Small intestine (tissue), 7 donors: ENCODE results near the gene KLK1. TPM values are rescaled to one million over a fixed set of nuclear protein-coding genes. Genes with fewer than 3 reads are reported as not detected.

ENCODE experiments used
- DNase-seq, 2 donors: peaks; one replicate each; pipeline versions ENCODE4 v3.0.0 to v3.0.0-alpha.2; 2013
- FAIRE-seq: peaks from 2 replicates; lab custom pipeline; 2012; peaks lifted over from hg19 to GRCh38; lab: Jason Lieb, UNC
- H3K27ac ChIP-seq, 3 donors: one replicate each; pipeline ENCODE4 v1.5.1; 2013; ENCODE audit warnings: low read length in 2 of 3, mild to moderate bottlenecking in 2 of 3, control low read depth in 1 of 3, inconsistent platforms in 1 of 3, low read depth in 1 of 3, moderate library complexity in 1 of 3
- H3K27me3 ChIP-seq, 3 donors: one replicate each; pipeline ENCODE4 v1.6.1; 2013; ENCODE audit warnings: low read length in 3 of 3, inconsistent platforms in 1 of 3; ENCODE audit not compliant: control insufficient read depth in 3 of 3, insufficient read depth in 3 of 3
- H3K36me3 ChIP-seq, 3 donors: one replicate each; pipeline ENCODE4 v1.6.1; 2013; ENCODE audit warnings: low read length in 3 of 3, inconsistent platforms in 1 of 3, low read depth in 1 of 3, mild to moderate bottlenecking in 1 of 3, moderate library complexity in 1 of 3; ENCODE audit not compliant: control insufficient read depth in 3 of 3, insufficient read depth in 2 of 3
- H3K4me1 ChIP-seq, 3 donors: one replicate each; pipeline ENCODE4 v1.6.1; 2013; ENCODE audit warnings: low read length in 2 of 3, inconsistent platforms in 1 of 3, low read depth in 1 of 3, mild to moderate bottlenecking in 1 of 3, moderate library complexity in 1 of 3; ENCODE audit not compliant: control insufficient read depth in 3 of 3, insufficient read depth in 2 of 3
- H3K4me3 ChIP-seq, 3 donors: one replicate each; pipeline ENCODE4 v1.5.1; 2013; ENCODE audit warnings: low read length in 3 of 3, control low read depth in 1 of 3, inconsistent platforms in 1 of 3, low read depth in 1 of 3, mild to moderate bottlenecking in 1 of 3, moderate library complexity in 1 of 3
- H3K9me3 ChIP-seq, 2 donors: one replicate each; pipeline ENCODE4 v1.6.1; 2013; ENCODE audit warnings: low read depth in 1 of 2, low read length in 1 of 2; ENCODE audit not compliant: control insufficient read depth in 2 of 2, insufficient read depth in 1 of 2
- WGBS, 3 donors: extraction: QIAGEN DNeasy Blood & Tissue Kit; methylation state at CpG; one replicate each; pipeline ENCODE4 v1.1.7; 2013; 5-methylcytosine and 5-hydroxymethylcytosine counted together
- polyA plus RNA-seq, 4 donors: library from polyadenylated mRNA; stranded (reverse) in 3 of 4; unstranded in 1 of 4; fragments of 200-250 nt in 3 of 4; fragments of 120-200 nt in 1 of 4; gene quantifications; one replicate each; pipeline versions ENCODE4 v1.2.1 to v1.2.3, GENCODE V29; 2013
- donor health status: healthy with polysubstance abuse.
- donor health status: control.
- donor health status: control.
- donor health status: Bipolar disorder and iron deficiency.
- donor health status: healthy.

The KLK1 gene
- polyA plus RNA-seq, 4 donors, result 12.5 to 48.9 (median 29.8) TPM

- Histone ChIP-seq H3K4me3 (no peak overlapping the region), H3K27me3 (peaks cover 0 to 22% (median 16%) of the 10 kb centered on the region in 3 donors), H3K4me1 (peaks cover 0 to 42% (median 2%) of the 10 kb centered on the region in 3 donors), H3K27ac (peak overlapping the region in 1 of 3 donors; percentile 28), H3K9me3 (peaks cover 0 to 3% of the 10 kb centered on the region in 2 donors), H3K36me3 (no peaks in the 10 kb centered on the region)
- FAIRE-seq (no peak), DNase-seq (no peak)
- 74 to 87% (median 80%) methylated on average over 7 of the region's 7 CpGs for WGBS, 3 donors
These were observed 852 bp downstream of the KLK1 start for GRCh38 chr19:50822661-50823208.

DNA sequence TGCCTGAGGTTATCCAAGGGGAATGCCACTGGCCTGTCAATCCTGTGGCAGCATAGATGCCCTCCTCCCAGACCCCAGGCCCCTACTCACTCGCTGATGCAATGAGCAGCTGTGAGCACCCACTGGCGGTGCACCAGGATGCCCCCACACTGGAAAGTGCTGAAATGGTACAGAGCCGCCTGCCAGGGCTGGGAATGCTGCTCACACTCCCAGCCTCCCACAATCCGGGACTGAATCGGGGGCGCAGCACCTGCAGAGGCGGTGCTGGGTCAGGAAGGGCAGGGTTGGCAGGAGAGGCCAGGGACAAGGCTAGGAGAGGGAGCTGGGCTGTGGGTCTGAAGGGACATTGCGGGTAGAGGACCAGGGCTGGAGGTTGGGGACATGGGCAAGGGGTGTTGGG, 2.0 kb downstream of the KLK1 start:
- peaks cover 0 to 2% of the 10 kb centered on the region in 2 donors for H3K9me3 ChIP-seq
- no peaks in the 10 kb centered on the region for H3K36me3 ChIP-seq
- FAIRE-seq (no peak), DNase-seq (no peak)
- 29 to 58% (median 37%) methylated on average over 8 of the region's 8 CpGs for WGBS, 3 donors
- peaks cover 0 to 20% (median 18%) of the 10 kb centered on the region in 3 donors for H3K27me3 ChIP-seq
- H3K27ac ChIP-seq, result peak overlapping the region in 1 of 3 donors; percentile 38
- H3K4me1 ChIP-seq, result peaks cover 0 to 42% (median 2%) of the 10 kb centered on the region in 3 donors
- no peak overlapping the region for H3K4me3 ChIP-seq

DNA sequence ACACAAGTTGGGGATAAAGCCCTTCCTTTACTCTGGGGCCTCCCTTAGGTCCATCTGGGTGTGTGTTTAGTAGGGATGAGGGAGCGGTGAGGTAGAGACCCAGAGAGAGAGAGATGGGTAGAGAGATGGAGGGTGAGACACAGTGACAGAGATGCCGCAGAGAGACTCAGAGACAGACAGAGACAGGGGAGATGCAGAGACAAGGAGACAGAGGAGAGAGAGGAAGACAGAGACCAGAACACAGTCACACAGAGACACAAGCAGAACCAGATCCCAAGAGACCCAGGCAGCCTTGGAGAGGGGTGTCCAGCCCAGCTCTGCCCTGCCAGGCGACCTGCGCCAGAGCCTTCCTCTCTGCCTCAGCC, 2.4 kb downstream of the KLK1 start:
- Histone ChIP-seq H3K9me3 (no peaks in the 10 kb centered on the region), H3K4me1 (peaks cover 0 to 42% (median 2%) of the 10 kb centered on the region in 3 donors), H3K27ac (peak overlapping the region in 1 of 3 donors; percentile 38), H3K36me3 (no peaks in the 10 kb centered on the region), H3K4me3 (no peak overlapping the region), H3K27me3 (peaks cover 0 to 20% (median 18%) of the 10 kb centered on the region in 3 donors)
- no peak for FAIRE-seq
- 29 to 60% (median 35%) methylated on average over 4 of the region's 4 CpGs for WGBS, 3 donors
- no peak for DNase-seq

DNA sequence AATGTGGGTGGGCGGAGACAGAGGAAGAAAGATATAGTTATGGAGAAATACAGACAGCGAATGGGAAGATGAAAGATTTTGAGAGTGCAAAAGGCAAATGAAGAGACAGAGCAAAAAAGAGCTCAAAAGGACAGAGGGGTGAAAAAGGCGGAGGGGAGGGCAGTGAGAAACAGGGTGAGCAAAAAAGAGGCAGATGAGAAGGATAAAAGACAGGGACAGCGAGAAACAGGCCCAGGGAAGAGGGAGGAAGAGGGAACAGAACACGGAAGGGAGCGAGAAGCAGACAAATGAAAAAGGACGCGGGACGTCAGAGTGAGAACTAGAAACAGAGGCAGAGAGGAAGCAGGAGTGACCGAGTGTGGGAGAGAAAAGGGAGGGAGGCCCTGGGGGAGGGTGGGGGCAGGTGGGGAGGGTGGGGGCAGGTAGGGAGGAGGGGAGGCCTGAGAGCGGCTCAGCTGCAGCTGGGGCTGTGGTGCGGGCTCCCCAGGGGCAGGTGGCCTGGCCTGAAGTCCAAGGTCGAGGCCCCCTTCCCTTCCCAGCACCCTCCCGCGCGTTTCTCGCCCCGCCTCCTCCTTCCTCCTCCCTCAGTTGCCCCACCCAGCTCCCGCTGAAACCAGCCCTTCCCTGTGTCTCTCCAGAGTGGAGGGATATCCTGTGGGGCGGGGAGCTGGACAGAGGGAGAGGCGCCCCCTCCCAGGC, 2.9 kb downstream of the KLK1 start:
- FAIRE-seq (no peak), DNase-seq (peak; percentile 76 to 79)
- no peaks in the 10 kb centered on the region for H3K36me3 ChIP-seq
- H3K4me3 ChIP-seq, result no peak overlapping the region
- peaks cover 0 to 42% (median 2%) of the 10 kb centered on the region in 3 donors for H3K4me1 ChIP-seq
- WGBS, 3 donors, result 4 to 7% (median 6%) methylated on average over 13 to 20 of the region's 21 CpGs
- peak overlapping the region in 2 of 3 donors; percentile 3 to 46 for H3K27ac ChIP-seq
- no peaks in the 10 kb centered on the region for H3K9me3 ChIP-seq
- H3K27me3 ChIP-seq, result peaks cover 0 to 20% (median 19%) of the 10 kb centered on the region in 3 donors

GRCh38 chr19:50820086-50820485, 3.5 kb downstream of the KLK1 start:
- no peaks in the 10 kb centered on the region for H3K36me3 ChIP-seq
- H3K27ac ChIP-seq, result no peak overlapping the region
- H3K27me3 ChIP-seq, result peaks cover 0 to 26% (median 25%) of the 10 kb centered on the region in 3 donors
- WGBS, 3 donors, result 5 to 11% (median 10%) methylated on average over 15 of the region's 15 CpGs
- no peak for FAIRE-seq
- no peaks in the 10 kb centered on the region for H3K9me3 ChIP-seq
- H3K4me3 ChIP-seq, result no peak overlapping the region
- H3K4me1 ChIP-seq, result peaks cover 0 to 42% (median 2%) of the 10 kb centered on the region in 3 donors
- DNase-seq, result peak; percentile 40 to 43

GRCh38 chr19:50819636-50820035, 4.0 kb downstream of the KLK1 start:
- no peak for FAIRE-seq
- Histone ChIP-seq H3K9me3 (no peaks in the 10 kb centered on the region), H3K4me1 (peaks cover 0 to 42% (median 2%) of the 10 kb centered on the region in 3 donors), H3K27ac (no peak overlapping the region), H3K36me3 (no peaks in the 10 kb centered on the region), H3K27me3 (peaks cover 0 to 26% (median 26%) of the 10 kb centered on the region in 3 donors), H3K4me3 (peak overlapping the region in 1 of 3 donors; percentile 5)
- DNase-seq, result no peak
- WGBS, 3 donors, result 18 to 49% (median 20%) methylated on average over 6 to 8 of the region's 8 CpGs

DNA sequence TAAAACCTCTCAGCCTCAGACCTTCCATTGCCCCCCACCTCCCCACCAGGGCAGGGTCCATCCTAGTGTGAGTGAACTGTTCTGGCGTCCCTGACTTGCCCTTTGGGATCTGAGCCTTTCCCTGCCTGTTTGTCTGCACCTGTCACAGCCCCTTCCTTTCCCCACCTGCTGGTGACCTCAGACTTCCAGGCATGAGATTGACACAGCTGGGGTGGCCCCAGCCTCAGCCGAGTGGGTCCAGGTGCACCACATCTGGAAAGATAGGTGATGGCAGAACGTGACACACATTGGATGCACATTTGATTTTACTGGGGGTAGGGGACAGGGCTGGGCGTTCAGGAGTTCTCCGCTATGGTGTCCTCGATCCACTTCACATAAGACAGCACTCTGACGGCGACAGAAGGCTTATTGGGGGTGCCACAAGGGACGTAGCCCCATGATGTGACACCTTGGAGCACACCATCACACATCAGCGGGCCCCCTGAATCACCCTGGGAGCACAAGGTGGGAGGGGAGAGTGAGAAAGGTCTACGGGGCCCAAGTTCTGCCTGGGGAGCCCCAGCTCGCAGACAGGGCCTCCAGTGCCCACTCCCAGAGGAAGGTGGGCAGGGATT, 4.6 kb downstream of the KLK1 start:
- peaks cover 0 to 27% (median 26%) of the 10 kb centered on the region in 3 donors for H3K27me3 ChIP-seq
- H3K36me3 ChIP-seq, result no peaks in the 10 kb centered on the region
- H3K4me3 ChIP-seq, result peak overlapping the region in 1 of 3 donors; percentile 5
- DNase-seq, result peak in 1 of 2 donors; percentile 63
- no peak overlapping the region for H3K27ac ChIP-seq
- WGBS, 3 donors, result 48 to 65% (median 49%) methylated on average over 12 of the region's 12 CpGs
- no peak for FAIRE-seq
- H3K4me1 ChIP-seq, result peaks cover 0 to 42% (median 2%) of the 10 kb centered on the region in 3 donors
- H3K9me3 ChIP-seq, result no peaks in the 10 kb centered on the region
